IMR-90 (cell line): ENCODE measurements around the gene HMOX1.

Experiments
- BHLHE40 ChIP-seq: fragments of 150-350 bp; IDR thresholded peaks from 2 replicates; pipeline ENCODE4 v1.6.1; 2016; ENCODE audit warnings: mild to moderate bottlenecking, low read depth, low read length
- CEBPB ChIP-seq: IDR thresholded peaks from 2 replicates; pipeline ENCODE4 v1.6.1; 2012; ENCODE audit warnings: low read depth, low read length, improper control_type of control experiment
- CHD1 ChIP-seq: IDR thresholded peaks from 2 replicates; pipeline ENCODE4 v1.6.1; 2012; ENCODE audit warnings: low read depth, low read length, improper control_type of control experiment
- CTCF ChIP-seq: conservative IDR thresholded peaks from 2 replicates; pipeline ENCODE4 v1.5.1; 2012; ENCODE audit warnings: mild to moderate bottlenecking, low read depth, low read length, improper control_type of control experiment
- FOS ChIP-seq: fragments of 150-350 bp; IDR thresholded peaks from 2 replicates; pipeline ENCODE4 v1.6.1; 2016; ENCODE audit warnings: low read depth, low read length
- POLR2A ChIP-seq: IDR thresholded peaks from 2 replicates; pipeline ENCODE4 v1.6.1; 2012; ENCODE audit warnings: mild to moderate bottlenecking, low read depth, low read length
- SMC3 ChIP-seq: fragments of 150-350 bp; IDR thresholded peaks from 2 replicates; pipeline ENCODE4 v1.6.1; 2016; ENCODE audit warnings: low read depth, mild to moderate bottlenecking, antibody characterized with exemption, low read length, moderate library complexity
- TF ChIP-seq, protein P1 (sequence below): fragments of 150-350 bp; IDR thresholded peaks from 2 replicates; pipeline ENCODE4 v1.6.1; 2016; ENCODE audit warnings: low read depth, mild to moderate bottlenecking, low read length, moderate library complexity, borderline replicate concordance

DNA sequence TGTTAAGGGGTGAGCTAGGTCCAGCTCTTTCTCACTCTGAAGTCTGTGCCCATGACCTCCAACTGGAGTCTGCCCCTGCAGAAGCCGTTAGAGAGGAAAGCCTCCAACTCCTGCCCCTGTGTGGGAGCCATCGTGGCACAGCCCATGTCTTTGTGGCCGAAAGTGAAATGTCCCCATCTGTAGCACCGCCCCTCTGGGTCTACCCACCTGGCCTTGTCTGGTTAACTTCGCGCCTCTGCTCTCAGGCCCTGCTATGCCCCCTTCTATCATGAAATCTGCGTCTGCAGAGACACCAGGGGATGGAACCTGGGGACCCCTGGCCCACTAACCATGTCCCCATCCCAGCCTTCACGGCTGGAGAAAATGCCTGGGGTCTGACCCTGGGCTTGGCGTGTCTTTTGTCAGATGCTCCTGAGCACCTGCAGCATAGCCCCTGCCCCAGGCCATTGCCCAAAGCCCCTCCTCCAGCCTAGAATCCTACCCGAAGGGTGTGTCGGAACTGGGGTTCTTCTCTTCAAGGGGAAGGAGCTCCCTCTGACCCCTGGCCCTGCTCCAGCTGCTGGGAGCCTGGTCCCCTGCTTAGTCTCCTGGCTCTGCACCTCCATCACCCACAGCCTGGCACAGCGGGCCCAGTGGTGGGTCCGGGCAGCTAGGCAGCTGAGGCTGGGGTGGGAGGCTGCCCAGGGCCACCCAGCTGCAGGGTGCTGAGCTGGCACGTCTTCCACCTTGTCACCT is 35.8 kb upstream of the HMOX1 start:
- TF ChIP-seq CEBPB (no peak), CTCF (no peak), BHLHE40 (no peak), POLR2A (no peak), FOS (no peak), SMC3 (no peak), CHD1 (no peak)
- TF ChIP-seq, protein P1, sequence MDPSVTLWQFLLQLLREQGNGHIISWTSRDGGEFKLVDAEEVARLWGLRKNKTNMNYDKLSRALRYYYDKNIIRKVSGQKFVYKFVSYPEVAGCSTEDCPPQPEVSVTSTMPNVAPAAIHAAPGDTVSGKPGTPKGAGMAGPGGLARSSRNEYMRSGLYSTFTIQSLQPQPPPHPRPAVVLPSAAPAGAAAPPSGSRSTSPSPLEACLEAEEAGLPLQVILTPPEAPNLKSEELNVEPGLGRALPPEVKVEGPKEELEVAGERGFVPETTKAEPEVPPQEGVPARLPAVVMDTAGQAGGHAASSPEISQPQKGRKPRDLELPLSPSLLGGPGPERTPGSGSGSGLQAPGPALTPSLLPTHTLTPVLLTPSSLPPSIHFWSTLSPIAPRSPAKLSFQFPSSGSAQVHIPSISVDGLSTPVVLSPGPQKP: no peak
